AG04450 (cell line): ENCODE data around the gene CIBAR2. TPM values are rescaled to one million over a fixed set of nuclear protein-coding genes. Genes with fewer than 3 reads are reported as not detected.

Source experiments
- CTCF ChIA-PET: fragments of 300-600, 350-600 bp; formaldehyde crosslinking; extraction: SDS; loops from one replicate; lab custom pipeline; 2022; ENCODE audit warnings: antibody characterized with exemption, inconsistent platforms; lab: Charles Lee
- POLR2A ChIA-PET: fragments of 350-600 bp; formaldehyde crosslinking; extraction: SDS; loops from one replicate; lab custom pipeline; 2021; ENCODE audit warnings: antibody characterized with exemption, inconsistent platforms; lab: Yijun Ruan, JAX
- DNase-seq: peaks from one replicate; pipeline ENCODE4 v3.0.0-alpha.2; 2011; ENCODE audit warnings: low read depth, low spot score
- H3K27ac ChIP-seq: one replicate; pipeline ENCODE4 v1.5.1; 2012; ENCODE audit warnings: low read depth, low read length, control low read depth
- H3K27me3 ChIP-seq: one replicate; pipeline ENCODE4 v1.6.0; 2012; ENCODE audit warnings: low read length; ENCODE audit not compliant: control insufficient read depth, insufficient read depth
- H3K4me3 ChIP-seq: 2 replicates; pipeline ENCODE4 v1.5.1; 2011; ENCODE audit warnings: mild to moderate bottlenecking, low read depth, low read length, control low read depth
- H3K9me3 ChIP-seq: 2 replicates; pipeline ENCODE4 v1.5.1; 2012; ENCODE audit warnings: low read length; ENCODE audit not compliant: control insufficient read depth, insufficient read depth
- polyA plus RNA-seq: library from polyadenylated mRNA; depleted of rRNA; stranded (reverse); fragments of >200 nt; gene quantifications from 2 replicates; pipeline ENCODE4 v1.2.3, GENCODE V29; 2011
- TF ChIP-seq, protein P1 (sequence below): IDR thresholded peaks from 2 replicates; pipeline ENCODE4 v1.5.1; 2011; ENCODE audit warnings: low read depth, low read length, control low read depth, inconsistent platforms

CIBAR2 gene
- polyA plus RNA-seq, 1 experiment = 0.41 TPM

DNA sequence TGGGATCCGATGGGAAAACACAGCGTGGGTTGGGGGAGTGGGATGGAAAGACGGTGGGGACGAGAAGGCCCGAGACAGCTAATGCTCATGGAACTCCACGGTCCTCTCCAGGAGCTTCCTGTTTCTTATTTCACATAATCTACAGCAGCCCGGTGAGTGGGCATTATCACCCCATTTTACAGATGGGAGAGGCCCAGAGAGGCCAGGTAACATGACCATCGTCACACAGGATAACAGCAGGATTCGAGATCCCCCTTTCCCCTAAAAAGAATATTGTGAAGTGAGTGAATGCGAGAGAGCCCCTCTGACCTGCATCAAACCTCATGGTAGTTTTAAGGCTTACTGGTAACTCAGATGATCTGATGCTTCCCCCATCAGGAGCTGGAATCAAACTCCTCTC lies 12.0 kb downstream of the CIBAR2 start:
- H3K9me3 ChIP-seq = no peaks in the 10 kb centered on the region; the same call in 1 of the 2 replicates
- TF ChIP-seq, protein P1, sequence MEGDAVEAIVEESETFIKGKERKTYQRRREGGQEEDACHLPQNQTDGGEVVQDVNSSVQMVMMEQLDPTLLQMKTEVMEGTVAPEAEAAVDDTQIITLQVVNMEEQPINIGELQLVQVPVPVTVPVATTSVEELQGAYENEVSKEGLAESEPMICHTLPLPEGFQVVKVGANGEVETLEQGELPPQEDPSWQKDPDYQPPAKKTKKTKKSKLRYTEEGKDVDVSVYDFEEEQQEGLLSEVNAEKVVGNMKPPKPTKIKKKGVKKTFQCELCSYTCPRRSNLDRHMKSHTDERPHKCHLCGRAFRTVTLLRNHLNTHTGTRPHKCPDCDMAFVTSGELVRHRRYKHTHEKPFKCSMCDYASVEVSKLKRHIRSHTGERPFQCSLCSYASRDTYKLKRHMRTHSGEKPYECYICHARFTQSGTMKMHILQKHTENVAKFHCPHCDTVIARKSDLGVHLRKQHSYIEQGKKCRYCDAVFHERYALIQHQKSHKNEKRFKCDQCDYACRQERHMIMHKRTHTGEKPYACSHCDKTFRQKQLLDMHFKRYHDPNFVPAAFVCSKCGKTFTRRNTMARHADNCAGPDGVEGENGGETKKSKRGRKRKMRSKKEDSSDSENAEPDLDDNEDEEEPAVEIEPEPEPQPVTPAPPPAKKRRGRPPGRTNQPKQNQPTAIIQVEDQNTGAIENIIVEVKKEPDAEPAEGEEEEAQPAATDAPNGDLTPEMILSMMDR = no peak
- H3K27me3 ChIP-seq = peaks cover 17% of the 10 kb centered on the region
- ChIA-PET CTCF (interaction anchor here (1.9 kb wide), 1 partner anchor 15 kb away, joined by 5 read pairs; no protein-coding TSS in a partner anchor), POLR2A (no interaction called here)
- H3K4me3 ChIP-seq = no peak overlapping the region
- no peak overlapping the region for H3K27ac ChIP-seq
- no peak for DNase-seq

DNA sequence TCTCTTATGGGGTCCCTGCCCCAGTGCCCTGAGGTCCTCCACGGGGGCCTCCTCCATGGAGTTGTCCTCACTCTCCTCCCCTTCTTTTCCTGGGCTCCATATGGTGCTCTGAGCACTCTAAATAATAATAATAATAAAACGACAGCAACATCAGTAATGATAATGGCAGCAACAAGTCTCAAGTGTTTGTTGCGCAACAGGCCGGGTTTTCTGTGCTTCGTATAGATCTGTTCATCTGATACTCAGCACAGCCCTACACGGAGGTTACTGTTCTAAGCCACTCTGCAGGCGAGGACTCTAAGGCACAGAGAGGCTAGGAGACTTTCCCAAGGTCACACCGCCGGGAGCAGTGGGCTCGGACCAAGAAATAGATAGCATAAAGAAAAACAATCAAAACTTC lies 13.7 kb downstream of the CIBAR2 start:
- ChIA-PET CTCF (interaction anchor here (0.8 kb wide), 1 partner anchor 16 kb away, joined by 3 read pairs; no protein-coding TSS in a partner anchor), POLR2A (no interaction called here)
- Histone ChIP-seq H3K27ac (no peak overlapping the region), H3K27me3 (peaks cover 23% of the 10 kb centered on the region), H3K9me3 (no peaks in the 10 kb centered on the region; the same call in 1 of the 2 replicates), H3K4me3 (no peak overlapping the region)
- no peak for DNase-seq
- TF ChIP-seq, protein P1 = no peak

DNA sequence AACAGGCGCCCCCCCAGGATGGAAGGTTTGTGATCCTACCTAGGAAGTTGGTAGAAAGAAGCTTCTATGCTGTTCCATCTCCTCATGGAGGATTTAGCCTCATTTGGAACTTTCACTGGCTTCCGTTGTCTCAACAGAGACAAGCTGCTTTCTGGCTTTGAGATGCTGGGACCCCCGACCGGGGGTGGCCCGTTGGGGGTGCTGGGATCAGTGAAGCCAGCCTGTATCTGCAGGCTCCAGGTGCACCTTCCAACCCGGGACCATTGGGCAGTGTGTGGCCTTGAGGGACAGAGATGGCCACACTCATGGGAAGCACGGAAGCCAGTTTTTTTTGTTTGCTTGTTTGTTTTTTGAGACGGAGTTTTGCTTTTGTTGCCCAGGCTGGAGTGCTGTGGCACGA lies 15.4 kb downstream of the CIBAR2 start:
- no peak for DNase-seq
- Histone ChIP-seq H3K4me3 (no peak overlapping the region), H3K9me3 (no peaks in the 10 kb centered on the region; the same call in 1 of the 2 replicates), H3K27ac (no peak overlapping the region), H3K27me3 (peaks cover 23% of the 10 kb centered on the region)
- TF ChIP-seq, protein P1 = no peak
- ChIA-PET POLR2A (no interaction called here), CTCF (no interaction called here)

DNA sequence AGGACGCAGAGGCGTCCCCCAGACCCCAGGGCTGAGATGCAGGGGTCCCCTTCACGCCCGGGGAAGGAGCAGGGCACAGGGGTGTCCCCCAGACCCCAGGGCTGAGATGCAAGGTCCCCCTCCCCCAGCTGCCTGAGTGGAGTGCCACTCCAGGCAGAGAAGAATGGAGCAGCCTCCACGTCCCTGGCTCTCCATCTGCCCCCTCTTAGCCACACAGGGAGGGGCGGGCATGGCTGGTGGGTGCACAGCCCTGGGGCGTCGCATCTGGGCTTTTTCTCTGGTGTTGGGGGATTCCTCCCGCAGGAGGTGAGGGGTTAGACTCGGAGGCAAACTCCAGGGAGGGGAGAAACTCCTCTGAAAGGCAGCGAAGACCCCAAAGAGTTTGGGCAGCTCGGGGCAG lies 17.5 kb downstream of the CIBAR2 start:
- DNase-seq = no peak
- H3K27ac ChIP-seq = no peak overlapping the region
- CTCF ChIA-PET = no interaction called here
- peaks cover 23% of the 10 kb centered on the region for H3K27me3 ChIP-seq
- no peaks in the 10 kb centered on the region; the same call in 1 of the 2 replicates for H3K9me3 ChIP-seq
- H3K4me3 ChIP-seq = no peak overlapping the region
- TF ChIP-seq, protein P1 = no peak
- POLR2A ChIA-PET = no interaction called here

DNA sequence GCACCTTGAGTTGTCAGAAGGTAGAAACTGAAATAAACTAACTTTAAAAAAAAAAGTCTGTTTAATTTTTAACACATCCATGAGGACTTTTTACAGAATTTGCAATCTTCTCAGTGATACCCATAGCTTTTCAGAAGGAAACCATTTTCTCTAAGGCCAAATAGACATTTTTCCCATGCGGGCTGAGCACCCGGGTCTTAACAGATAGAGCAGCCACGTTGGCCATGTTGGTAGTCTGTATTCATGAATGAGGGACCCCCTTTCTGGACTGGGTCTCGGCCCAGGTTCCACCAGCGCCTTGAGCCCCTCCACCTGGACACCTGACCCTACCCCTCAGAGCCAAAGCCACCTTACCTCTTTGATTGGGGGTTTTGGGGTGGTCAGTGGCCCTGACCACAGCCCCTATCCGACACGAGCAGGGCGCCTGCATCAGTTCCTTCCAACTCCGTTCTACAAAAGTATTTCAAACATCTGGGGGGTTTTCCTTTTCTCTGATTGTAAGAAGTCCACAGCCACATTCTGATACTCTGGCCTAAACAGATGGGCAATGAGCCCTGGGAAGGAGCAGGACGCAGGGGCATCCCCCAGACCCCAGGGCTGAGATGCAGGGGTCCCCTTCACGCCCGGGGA lies 18.0 kb downstream of the CIBAR2 start:
- Histone ChIP-seq H3K27ac (no peak overlapping the region), H3K9me3 (no peaks in the 10 kb centered on the region; the same call in 1 of the 2 replicates), H3K27me3 (peaks cover 23% of the 10 kb centered on the region), H3K4me3 (no peak overlapping the region)
- ChIA-PET CTCF (no interaction called here), POLR2A (no interaction called here)
- TF ChIP-seq, protein P1 = no peak
- no peak for DNase-seq
